SU-DHL-6 (cell line): ENCODE results near the gene TMEM43.

Experiments
- CTCF ChIP-seq: fragments of 200-600 bp; sonication (generic); IDR thresholded peaks from one replicate; pipeline ENCODE4 v1.5.1; 2017; ENCODE audit warnings: antibody characterized with exemption, mild to moderate bottlenecking, low read length, moderate library complexity; ENCODE audit not compliant: insufficient read depth, poor library complexity, severe bottlenecking
- EZH2phosphoT487 ChIP-seq: fragments of 200-600 bp; sonication (generic), shearing (Covaris generic); conservative IDR thresholded peaks from 2 replicates; pipeline ENCODE4 v1.6.1; 2018; ENCODE audit warnings: mild to moderate bottlenecking, antibody characterized with exemption, low read length, moderate library complexity, mixed read lengths

GRCh38 chr3:14135581-14135980 lies 10.7 kb downstream of the TMEM43 start:
- no peak for TF ChIP-seq CTCF
- TF ChIP-seq EZH2phosphoT487, result no peak
